GM12872 (cell line): Measurements from ENCODE around the gene MYD88.

Experiments
- CTCF ChIP-seq: IDR thresholded peaks from 3 replicates; pipeline ENCODE4 v1.5.1; 2011; ENCODE audit warnings: low read depth, mild to moderate bottlenecking, low read length, moderate library complexity; ENCODE audit not compliant: insufficient read depth

Gene MYD88

GRCh38 chr3:38124324-38125122, 13.9 kb upstream of the MYD88 start:
- no peak for TF ChIP-seq CTCF

- TF ChIP-seq CTCF = no peak
Observed at GRCh38 chr3:38125305-38126120, 12.9 kb upstream of the MYD88 start.

GRCh38 chr3:38126121-38126892, 12.2 kb upstream of the MYD88 start:
- TF ChIP-seq CTCF = no peak

- no peak for TF ChIP-seq CTCF
Observed at GRCh38 chr3:38127611-38128302, 10.7 kb upstream of the MYD88 start.

GRCh38 chr3:38128303-38128655, 10.2 kb upstream of the MYD88 start:
- TF ChIP-seq CTCF = no peak

GRCh38 chr3:38129058-38129457, 9.4 kb upstream of the MYD88 start:
- no peak for TF ChIP-seq CTCF
